Measurements from ENCODE around the gene DCANP1.

DCANP1 gene

DNA sequence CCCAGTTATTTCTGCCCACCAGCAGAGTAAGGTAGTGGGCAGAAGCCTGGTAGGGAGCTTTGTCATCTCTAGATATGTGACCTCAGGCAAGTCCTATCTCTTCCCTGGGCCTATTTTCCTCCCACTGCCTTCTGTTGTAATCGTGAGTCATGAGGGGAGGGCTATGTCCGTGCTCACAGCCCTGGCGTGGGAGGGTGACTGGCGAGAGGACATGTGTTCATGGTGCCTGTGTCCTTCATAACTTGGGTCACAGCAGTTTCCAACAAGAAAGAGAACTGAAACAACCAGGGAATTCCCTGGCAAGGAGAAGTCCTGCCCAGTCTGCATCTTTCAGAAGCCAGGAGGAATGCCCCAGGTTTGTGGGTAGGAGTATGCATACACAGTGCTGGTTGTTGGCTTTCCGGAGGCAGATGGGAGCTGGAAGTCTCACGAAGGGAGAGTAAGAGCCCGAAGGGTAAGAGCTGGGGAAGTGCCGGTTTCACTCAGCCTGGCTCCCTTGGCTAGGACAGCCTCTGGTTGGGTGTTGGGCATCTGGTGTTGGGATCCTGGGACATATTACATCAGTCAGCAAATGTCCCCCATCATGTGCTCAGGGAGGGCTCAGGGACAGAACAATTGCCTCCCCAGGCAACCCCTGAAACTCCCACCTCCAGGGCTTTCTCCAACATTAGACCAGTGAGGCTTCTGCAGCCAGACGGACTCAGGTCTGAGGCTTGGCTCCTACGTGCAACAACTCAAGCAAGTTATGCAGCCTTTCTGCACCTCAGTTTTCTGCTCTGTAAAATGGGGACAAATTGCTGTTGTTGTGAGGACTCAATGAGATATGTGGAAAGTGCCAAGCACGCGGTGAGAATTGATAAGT lies 9.3 kb upstream of the DCANP1 start:
- no peak for DNase-seq

DNA sequence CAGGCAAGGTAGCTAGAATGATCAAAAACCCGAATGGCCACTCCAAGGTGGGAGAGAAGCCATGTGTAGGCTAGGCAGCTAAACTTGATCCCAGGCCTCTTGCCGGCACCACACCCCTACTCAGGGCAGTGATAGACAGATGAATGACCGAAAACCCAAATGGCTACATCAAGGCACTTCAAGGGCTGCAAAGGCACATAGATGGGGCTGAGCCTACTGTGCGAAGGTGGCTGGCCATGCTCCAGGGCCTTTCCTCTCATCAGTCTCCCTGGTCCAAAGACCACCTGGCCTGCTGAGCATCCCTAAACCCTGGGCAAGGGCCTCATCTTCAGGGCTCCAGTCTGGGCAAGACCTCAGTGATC lies 8.7 kb upstream of the DCANP1 start:
- DNase-seq: no peak

DNA sequence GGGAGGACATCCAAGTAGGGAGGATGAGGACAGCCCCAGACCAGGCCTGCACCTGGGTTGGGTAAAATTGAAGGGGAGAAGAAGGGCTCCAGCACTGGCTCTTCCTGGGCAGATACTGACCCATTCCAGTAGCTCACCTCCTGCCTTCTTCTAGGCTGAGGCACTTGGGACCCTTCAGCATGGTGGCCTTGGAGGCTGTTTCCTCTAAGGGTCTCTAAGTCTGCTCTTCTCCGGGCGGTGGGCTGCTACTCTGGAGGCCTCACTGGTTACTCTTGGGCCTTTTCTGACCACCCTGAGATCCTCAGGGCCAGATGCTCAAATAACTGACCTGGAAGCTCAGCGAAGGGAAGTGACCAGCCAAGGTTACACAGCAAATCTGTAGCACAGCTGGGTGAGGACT lies 7.8 kb upstream of the DCANP1 start:
- DNase-seq: no peak

DNA sequence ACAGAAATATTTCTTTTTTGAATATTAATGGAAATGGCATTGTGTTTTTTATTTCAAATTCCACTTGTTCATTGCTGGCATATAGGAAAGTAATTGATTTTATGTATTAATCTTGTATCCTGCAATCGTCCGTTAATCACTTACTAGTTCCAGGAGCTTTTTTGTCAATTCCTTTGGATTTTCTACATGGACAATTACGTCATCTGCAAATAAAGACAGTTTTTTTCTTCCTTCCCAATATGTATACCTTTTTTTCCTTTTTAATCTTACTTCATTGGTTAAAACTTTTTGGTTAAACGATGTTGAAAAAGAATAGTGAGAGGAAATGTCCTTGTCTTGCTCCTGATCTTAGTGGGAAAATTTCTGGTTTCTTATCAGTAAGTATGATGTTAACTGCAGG lies 6.5 kb upstream of the DCANP1 start:
- DNase-seq: no peak

DNA sequence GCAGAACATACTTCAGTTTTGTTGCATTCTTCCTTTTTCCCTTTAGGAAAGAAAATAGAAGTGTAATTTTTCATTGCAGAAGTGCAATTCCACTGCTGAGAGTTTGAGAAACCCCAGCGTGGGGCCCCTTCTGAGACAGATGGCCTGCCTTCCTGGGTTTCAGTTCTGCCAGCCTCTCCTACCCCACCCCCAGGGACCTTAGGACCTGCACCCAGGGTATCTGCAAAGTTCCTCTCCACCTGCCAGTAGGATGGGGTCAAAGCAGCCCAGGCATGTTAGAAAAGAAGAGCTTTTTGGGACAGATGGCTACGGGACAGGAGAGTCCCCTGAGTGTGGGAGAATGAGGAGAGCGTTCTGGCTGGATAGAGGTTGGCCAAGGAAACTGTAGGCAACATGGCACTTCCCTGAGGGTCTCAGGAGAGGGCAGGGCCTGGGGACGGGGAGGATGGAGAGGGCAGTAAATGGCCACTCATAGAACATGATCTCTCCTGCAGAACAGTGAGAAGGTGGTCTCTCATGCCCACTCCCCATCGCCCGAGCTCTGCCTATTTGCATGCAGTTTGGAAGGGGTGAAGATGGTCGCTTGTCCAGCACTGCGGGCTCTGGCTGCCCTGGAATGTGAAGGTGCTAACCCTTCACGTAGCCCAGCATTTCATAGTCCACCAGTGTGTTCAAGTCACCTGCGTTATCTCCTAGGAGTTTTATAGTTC lies 5.3 kb upstream of the DCANP1 start, which contains the start of gene TIFAB:
TIFAB (minus strand) TSS at position 31 of the 710 bp plus-strand sequence. CDS start 2,412 bp downstream, outside the sequence.
- DNase-seq: no peak

DNA sequence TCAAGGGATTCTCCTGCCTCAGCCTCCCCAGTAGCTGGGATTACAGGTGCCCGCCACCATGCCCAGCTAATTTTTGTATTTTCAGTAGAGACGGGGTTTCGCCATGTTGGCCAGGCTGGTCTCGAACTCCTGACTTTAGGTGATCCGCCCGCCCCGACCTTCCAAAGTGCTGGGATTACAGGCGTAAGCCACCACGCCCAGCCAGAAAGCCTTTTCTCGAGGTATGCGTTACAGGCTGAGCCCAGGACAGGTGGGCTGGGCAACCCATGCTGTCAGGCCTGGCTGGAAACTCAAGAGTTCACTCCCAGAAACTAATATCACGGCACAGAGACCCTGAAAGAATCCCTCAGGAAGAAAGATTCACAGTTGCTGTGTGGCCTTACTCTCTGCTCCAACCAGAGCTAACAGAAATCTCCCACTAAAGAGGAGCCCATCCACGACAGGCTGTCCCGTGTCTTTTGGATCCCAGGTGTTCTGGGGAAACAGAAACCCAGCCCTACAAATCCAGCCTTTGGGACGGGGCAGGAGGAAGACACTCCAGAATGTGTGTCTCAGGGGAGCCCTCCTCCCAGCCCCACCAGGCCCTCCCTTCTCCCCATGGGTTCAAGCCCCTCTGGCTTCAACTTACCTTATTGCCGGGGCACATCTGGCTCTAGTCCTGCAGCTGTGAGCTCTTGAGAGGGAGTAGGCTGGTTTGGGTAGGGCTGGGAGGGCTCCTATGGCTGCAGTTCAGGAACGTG lies 4.6 kb upstream of the DCANP1 start:
- no peak for DNase-seq

DNA sequence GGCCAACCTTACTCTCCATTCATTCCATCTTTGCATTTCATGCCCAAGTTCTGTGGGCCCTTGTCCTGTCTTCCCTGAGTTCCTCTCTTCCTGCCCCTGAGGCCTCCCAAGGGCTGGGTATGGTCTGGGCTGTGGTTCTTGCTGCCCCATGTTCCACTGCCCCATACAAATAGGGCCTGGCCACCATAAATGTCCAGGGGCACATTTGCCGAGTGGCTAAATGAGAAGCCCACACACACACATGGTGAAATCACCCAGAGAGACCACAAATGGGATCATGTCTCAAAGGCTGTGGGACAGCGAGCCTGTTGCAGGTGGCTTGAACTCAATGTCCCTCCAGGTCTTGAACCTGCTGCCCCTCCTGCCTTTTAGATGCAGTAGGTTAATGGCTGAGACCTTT lies 3.8 kb upstream of the DCANP1 start:
- DNase-seq: no peak

DNA sequence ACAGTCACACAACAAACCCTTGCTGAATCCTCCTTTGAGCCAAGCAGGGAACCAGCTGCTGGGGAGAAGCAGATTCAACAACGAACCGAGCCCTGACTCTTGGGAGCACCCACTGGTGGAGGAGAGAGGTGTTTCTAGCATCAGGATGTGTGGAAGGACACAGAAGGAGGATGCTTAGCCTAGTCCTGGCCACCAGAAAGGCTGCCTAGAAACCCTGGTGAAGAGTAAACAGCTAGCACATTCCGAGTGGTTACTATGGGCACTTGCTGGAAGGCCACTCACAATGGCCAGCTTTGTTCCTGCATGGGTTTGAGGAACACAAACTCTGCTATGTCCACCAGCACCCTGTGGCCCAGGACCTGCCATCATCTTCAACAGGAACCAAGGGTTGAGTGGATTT lies 3.2 kb upstream of the DCANP1 start:
- DNase-seq: no peak

DNA sequence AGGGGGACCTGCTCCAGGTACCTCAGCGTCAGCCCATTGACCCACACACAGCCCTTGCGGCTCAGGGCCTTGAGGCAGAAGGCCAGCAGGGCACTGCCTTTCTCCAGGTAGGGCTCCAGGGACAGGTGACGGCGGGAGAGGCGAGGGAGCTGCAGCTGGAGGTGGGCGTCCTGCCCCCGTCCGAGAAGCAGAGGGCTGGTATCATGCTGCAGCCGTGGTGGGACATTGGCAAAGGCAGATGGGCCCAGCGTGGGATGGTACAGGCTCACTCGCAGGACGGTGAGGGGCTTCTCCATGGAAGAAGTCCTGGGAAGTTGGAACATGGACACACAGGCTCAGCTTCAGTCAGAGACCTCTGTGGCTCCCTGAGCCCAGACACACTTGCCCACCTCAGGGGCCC lies 2.5 kb upstream of the DCANP1 start:
- DNase-seq: no peak

DNA sequence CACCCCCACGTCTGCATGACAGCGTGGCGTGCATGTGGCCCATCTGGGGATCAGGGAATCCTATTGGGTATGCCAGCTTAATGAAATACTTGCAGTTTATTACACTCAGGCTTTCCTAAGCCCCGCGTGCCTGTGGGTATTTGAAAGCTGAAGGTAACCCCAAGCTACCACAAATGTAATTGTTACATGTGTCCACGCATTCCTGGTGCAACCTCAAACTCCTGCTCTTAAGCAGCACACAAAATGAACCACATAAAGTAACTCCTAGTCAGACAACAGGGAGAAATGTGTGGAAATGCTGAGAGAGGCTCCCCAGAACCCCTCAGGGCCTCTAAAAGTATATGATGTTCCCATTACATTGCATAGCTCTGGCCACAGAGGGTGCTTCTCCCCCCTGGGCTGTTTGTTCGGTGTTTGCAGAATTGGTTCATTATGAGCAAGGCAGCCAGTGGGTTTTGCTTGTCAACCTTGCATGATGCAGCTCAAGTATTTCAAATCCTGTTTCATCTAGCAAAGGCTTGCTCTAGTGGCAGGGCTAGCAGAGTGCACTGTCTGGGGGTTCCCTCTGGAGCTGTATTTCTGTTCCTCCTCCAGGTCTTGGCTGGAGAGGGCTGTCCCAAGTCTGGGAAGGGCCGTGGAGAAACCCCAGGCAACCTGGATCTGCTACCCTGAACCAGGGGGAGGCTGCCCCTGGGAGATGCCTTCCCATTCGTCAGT lies 1.8 kb upstream of the DCANP1 start:
- DNase-seq: no peak

DNA sequence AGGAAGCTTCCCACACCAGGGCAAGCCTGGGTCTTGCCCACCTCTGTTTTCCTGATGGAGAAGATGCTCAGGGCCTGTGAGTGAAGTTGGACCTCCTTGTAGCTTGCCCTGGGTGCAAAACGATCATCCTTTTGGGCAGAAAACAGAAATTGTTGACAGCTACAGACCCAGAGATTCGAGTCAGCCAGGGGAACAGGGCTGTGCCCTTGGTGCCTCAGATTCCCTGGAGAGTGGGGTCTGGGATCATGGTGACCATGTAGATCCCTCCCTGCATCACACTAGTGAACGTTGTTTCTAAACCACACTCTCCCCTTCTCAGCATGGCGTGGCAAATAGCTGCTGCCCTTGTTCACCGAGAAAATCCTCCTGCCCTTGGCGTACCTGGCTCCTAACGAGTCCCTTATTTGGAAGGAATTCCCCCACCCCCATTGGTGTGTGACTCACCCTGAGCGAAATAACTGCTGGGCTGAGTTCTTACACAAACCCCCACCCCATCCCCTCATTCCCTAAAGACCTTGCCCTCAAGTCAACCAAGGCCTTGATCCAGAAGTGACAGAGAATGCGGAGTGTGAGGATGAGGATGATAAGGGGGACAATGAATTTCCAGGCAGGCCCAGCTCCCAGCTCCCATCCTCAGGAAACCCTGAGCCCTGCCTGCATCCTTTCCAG lies 1.1 kb upstream of the DCANP1 start:
- no peak for DNase-seq

DNA sequence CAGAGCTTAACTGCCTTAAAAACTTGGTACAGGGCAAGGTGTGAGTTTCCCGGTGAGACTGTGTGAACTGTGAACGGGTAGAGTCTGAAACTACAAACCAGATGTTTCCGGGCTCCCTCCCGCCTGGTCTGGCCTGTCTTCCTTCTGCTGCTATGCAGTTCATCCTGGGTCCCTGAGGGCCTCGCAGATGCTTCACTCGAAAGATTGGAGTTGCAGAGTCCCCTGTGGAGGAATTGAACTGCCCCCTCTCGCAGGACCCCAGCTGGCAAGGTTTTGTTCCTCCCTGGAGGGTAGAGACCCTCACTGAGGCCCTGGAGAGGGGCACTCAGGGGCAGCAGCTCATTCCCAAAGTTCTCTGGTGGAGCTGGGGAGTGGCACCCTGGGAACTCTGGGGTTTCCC lies 533 bp downstream of the DCANP1 start:
- DNase-seq: no peak

DNA sequence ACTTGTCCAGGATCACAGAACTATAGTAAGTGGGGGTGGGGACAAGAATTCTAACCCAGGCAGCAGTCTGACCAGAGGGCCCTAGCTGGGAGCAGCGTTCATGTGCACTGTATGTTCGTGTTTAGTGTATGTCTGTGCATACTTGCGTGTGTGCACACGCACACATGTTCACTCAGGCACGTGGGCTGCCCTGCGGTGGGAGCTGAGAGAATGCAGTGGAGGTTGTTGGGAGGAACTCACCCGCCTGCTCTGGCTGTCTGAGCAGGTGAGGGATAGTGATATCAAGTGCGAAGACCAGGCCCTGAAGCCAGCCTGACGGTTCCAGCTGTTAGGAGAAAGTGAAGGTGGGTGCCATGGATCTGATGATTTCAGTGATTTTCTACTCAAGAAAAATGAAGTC lies 942 bp downstream of the DCANP1 start:
- no peak for DNase-seq

DNA sequence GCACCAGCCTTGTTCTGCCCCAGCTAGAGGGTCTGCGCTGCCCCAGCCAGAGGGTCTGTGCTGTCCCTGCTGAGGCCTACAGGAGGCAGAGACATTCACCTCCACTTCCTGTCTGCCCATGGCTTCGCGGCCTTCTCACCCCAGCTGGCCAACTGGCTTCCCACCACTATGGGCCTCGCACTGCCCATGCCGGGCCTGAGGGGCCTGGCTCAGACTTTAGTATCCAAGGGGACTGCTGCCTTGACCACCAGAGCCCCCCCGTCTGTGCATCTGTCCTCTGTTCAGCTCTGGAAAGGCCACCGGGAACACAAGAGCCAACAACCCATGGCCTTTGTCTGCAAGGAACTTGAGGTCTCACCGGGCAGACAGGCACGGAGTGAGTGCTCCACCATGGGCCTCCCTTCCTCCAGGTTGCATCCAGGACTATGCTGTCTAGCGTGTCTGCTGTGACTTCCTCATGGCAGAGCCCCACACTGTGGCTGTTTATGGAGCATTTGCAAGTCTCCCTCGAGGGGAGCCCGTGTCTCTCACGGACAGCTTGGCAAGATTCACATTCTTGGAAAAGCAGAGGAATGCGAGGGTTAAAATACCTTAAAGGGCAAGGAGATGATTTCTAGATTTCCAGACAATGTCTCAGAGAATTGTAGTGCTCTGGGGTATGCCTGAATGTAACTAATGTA lies 1.7 kb downstream of the DCANP1 start:
- no peak for DNase-seq

DNA sequence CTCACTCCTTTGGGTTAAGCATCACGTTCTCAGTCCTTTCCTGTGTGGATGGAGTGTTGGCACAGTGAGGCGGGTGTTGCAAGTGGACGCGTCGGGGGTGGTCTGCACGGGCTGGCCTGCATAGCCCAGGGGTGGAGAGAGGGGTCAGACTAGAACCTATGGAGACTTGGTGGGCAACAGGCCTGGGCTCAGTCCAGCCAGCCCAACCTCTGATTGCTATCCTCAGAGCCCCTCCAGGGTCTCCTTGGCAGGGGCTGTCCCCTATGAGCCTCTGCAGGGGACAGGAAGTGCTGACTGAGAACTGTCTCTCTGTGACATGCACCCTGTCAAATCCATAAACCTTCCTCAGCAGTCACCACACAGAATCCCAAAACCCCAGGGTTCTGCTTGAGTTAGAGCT lies 2.3 kb downstream of the DCANP1 start:
- DNase-seq: no peak

DNA sequence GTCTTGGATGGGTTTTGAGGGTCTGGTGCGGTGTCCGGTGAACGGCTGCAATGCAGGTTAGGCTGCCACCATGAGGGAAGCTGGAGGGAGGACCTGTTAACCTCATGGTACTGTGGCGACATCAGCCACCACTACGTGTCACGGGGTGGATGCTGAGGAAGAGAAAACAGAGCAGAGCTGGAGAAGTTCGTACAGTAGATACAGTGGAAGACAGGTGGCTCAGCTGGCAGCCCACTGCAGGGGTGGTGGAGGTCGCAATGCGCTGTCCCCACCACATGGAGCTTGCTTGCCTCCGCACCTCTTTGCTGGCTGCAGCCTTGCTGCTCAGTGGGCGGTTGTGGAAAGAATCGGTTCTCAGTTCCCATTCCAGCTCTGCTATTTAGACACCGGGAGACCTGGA lies 2.8 kb downstream of the DCANP1 start:
- no peak for DNase-seq

DNA sequence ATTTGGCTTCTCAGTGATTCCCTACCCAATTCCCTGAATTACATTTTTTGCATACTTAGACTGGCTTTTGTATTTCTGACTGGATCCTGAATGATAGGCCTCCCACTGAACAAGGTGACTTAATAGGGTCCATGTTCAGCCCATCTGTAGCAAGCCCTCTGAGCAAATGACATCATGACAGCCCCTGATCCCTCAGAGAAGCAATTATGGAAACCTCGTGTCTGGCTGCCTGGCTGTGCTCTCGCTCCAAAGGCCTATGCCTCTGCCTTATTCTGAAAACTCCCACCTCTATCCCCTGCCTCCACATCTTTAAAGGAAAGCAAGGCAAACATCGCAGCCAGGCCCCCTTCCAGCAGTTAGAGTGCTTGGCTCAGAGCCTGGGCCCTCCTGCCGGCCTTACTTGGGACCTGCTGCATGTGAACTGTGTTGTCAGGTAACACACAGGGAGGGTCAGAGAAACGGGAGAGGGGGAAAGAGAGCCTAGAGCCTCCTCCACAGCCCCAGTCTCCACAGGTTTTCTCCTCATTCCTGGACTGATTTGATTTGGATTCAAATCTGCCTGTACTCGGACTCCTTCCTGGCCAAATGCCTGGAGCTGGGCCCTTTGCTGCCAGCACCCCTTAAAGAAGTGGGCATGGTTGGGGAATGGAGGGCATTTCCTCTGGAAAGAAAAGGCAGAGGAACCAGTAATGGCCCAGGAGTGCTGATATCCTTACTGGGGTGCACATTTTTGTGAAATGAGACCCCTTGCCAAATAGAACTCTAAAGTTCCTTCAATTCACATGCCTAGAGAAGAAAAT lies 3.8 kb downstream of the DCANP1 start:
- no peak for DNase-seq

DNA sequence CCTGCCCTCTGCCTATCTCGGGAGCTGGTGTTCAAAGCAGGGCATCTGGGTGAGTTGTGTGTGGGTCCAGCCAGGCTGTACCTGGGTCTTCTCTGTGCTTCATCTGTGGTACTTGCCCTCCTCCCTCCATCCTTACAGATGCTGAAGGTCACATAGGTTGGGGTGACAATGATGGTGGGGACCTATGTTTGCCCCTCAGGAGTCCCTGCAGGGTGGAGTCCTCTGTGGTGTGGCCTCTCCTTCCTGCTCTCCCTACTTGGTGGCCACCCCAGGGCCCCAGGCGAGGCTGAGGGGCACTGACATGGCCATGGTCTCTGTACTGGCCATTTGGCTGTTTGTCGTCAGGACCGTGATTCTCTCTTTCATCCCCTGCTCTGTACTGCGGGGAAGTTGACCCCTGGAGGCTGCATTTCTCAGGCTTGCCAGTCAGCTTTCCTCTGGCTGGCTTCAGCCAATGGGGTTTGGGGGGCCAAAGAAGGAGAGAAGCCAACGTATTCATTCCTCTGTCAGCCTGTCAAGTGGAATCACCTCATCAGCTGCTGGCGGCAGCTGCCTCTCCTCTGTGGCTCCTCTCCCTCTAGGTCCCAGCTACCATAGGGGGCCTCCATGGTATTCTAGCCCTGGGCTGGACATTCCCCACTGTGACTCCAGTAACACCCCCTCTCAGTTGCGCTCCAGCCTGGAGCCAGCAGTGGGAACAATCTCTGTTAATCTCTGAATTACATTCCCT lies 4.6 kb downstream of the DCANP1 start:
- DNase-seq: no peak

DNA sequence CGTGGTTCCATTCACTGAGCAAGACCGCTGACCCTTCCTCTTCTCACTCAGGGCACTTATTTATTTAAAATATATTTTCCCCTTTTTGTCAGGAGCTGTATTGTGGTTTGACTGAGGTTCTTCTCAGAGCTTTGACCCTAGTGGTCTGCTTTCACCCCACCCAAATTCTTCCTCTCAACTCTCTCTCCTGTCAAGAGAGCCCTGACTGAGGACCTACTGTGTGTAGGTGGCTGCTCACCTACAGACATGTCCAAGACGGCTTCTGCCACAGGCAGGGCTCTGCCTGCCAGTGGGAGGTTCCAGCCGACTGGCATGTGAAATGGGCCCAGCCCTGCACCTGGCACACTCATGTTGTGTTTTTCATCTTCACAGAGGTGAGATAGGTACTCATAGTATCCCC lies 5.2 kb downstream of the DCANP1 start:
- no peak for DNase-seq

DNA sequence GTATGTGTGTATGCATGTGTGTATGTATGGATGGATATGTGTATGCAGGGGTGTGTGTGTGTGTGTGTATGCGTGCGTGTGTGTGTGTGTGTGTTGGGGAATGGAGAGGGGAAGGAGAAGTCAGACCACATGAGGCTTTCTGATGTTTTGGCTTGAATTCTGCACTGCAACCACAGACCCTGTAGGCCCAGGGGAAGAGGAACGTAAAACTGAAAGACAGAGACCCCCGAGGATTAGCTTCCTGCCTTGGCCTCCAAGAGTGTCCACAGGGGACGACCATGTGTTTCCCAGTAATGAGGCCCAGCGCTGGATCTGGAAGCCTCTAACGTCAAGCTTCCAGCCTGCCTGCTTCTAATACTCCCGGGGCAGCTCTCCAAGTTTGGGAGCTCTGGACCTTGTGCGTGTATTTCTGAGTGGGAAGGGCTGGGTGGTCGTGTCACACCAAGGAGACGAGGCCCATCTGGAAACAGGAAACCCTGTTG lies 5.8 kb downstream of the DCANP1 start:
- no peak for DNase-seq
